Left hindlimb (tissue), 1 donor: ENCODE results near the gene IL6ST.
"Not testable (repeated sequence)": the region's sequence is repeated elsewhere in the genome, so short reads cannot be mapped to it uniquely, and the experiment has no call there.

Source experiments
- DNase-seq: peaks from one replicate; pipeline ENCODE4 v3.0.0-alpha.2; 2018

IL6ST gene

DNA sequence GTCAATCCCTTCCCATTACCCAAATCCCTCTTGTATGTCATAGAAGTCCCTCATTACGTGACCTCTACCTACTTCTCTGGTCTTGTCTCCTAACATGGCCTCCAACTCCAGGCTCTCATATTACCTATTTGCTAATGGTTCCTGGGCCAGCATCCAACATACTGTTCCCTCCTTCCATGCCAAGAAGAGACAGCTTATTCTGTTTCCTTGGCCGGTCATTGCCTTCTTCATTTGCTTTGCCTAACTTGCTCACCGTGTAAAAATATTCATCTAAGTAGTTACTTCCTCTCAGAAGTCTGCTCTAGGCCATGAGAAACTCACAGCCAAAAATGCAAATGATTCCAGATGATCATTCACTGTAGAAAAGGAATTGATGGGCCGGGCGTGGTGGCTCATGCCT lies 8.9 kb upstream of the IL6ST start:
- peak; percentile 38 for DNase-seq

GRCh38 chr5:56003179-56003578 lies 8.4 kb upstream of the IL6ST start:
- DNase-seq: no peak

DNA sequence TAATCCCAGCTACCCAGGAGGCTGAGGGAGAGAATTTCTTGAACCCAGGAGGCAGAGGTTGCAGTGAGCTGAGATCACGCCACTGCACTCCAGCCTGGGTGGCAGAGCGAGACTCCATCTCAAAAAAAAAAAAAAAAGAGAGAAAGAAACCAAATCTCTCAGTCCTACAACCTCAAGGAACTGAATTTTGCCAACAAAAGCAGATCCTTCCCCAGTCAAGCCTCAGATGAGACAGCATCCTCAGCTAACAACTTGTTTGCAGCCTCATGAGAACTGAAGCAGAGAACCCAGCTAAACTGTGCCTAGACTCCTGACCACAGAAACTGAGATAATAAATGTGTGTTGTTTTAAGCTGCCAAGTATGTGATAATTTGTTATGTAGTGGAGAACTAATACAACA lies 7.5 kb upstream of the IL6ST start:
- DNase-seq: no peak

- not testable (repeated sequence) for DNase-seq
Measured at GRCh38 chr5:56000221-56000620, 5.5 kb upstream of the IL6ST start.

DNA sequence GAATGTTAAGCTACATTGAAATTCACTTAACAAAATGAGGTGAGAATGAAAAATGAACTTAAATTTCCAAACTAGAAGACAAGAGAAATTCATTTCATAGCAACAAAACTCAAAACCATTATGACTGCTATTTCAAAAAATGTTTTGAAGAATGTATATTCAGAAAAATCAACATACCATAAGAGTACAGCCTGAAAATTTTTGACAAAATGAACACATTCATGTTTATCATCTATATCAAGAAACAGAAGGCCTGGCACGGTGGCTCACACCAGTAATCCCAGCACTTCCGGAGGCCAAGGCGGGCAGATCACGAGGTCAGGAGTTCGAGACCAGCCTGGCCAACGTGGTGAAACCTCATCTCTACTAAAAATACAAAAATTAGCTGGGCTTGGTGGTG lies 4.2 kb upstream of the IL6ST start:
- DNase-seq: no peak

GRCh38 chr5:55997742-55998351 lies 3.1 kb upstream of the IL6ST start:
- no peak for DNase-seq

GRCh38 chr5:55994998-55995914 lies 493 bp upstream of the IL6ST start:
- peak; percentile 98 for DNase-seq

- DNase-seq: no peak
Measured at GRCh38 chr5:55993731-55994494, 850 bp downstream of the IL6ST start.

DNA sequence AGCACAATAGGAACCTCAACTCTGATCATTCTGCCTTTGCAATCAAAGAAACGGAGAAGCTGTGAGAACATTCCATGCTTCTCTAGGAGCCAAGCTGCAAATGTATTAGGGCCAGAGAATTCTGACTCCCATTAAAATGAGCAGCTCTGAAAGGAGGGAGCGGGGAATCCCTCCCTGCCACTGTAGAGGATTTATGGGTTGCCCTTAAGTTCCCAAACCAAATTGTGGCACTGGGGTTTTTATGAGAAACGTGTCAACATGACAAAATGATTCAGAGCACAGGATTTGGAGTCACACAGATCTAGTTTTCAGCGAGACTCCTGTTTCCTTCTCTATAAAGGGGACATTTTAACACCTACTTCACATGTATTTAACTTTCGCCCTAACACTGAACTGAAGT lies 1.8 kb downstream of the IL6ST start:
- no peak for DNase-seq

DNA sequence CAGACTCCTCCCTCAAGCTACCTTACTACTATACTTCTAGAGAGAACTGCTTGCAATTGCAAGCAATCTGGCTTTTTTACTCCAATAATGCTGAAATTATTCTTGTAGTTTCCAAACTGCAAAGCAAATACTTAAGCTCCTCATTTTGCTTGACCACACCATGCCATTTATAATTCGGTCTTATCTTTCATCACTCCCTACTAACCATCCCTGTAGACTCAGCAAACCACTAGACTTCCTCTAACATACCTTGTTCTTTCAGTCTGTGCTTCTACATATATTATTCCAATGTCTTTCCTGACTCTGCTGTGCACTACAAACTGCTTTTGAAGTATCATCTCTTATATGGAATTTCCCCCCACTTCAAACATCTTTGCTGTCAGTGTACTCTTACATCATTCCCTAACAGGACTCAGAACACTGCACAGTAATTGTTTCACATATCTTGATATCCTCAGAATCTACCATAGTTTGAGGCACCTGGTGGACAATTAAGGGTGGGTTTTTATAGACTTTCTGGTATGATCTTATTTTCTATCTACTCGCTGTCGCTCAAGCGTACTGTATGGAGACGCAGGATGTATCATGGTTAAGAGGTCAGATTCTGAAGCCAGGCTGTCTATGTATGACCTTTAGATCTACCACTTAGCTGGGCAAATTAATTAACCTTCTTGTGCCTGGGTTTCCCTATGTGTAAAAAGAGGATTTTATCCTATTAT lies 2.8 kb downstream of the IL6ST start:
- no peak for DNase-seq

- DNase-seq: not testable (repeated sequence)
Measured at GRCh38 chr5:55990895-55991294, 3.9 kb downstream of the IL6ST start.

DNA sequence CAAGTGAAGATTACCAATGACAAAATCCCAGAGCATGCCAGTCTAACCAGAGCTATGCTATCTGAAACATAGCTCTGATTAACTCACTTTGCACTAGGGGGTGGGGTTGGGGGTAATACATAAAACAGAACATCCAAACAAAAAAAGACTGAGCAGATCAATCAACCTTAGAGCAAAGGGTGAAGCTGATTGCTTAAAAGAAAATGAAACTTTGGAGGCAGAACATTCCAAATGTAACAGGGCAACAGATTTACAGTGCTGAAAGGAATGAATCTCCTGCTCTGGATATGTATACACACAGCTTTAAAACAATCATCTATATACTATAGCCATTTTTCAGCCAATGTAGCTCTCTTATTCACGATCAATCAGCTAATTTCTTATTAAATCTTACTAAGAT lies 4.9 kb downstream of the IL6ST start:
- DNase-seq: no peak

GRCh38 chr5:55988979-55989638 lies 5.7 kb downstream of the IL6ST start:
- no peak for DNase-seq

GRCh38 chr5:55988428-55988827 lies 6.3 kb downstream of the IL6ST start:
- DNase-seq: not testable (repeated sequence)

DNA sequence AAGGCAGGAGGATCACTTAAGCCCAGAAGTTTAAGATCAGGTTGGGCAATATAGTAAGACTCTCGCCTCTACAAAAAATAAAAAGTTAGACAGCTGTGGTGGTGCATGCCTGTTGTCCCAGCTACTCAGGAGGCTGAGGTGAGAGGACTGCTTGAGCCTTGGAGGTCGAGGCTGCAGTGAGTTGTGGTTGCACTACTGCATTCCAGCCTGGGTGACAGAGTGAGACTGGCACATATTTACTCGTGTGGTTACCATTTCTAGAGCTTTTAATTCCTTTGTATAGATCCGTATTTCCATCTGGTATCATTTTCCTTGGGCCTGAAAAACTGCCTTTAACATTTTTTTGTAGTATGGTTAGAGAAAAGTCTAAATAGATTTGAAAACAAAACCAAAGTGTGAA lies 7.8 kb downstream of the IL6ST start:
- DNase-seq: no peak

DNA sequence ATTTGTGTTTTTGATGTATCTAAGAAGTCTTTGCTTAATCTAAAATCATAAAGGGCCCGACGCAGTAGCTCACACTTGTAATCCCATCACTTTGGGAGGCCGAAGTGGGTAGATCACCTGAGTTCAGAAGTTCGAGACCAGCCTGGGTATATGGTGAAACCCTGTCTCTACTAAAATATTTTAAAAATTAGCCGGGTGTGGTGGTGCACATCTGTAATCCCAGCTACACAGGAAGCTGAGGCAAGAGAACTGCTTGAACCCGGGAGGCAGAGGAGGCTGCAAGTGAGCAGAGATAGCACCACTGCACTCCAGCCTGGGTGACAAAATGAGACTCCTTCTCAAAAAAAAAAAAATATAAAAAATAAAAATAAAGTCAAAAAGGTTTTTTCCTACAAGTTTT lies 9.6 kb downstream of the IL6ST start:
- DNase-seq: no peak

DNA sequence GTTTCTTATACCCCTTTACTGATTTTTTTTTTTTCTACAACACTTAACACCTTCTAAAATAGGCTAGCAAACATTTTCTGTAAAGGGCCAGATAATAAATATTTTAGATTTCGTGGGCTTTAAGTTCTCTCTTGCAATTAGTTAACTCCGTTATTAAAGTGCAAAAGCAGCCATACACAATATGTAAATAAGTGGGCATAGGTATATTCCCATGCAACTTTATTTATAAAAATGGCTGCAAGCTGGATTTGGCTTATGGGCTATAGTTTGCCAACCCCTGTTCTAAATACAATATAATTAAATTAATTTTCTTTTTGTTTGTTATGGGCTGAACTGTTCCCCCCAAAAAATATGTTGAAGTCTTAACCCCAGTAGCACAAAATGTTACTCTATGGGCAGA lies 10.8 kb downstream of the IL6ST start:
- no peak for DNase-seq

- no peak for DNase-seq
Measured at GRCh38 chr5:55982957-55983381, 11.8 kb downstream of the IL6ST start.

- no peak for DNase-seq
Measured at GRCh38 chr5:55973296-55973695, 21.5 kb downstream of the IL6ST start.

GRCh38 chr5:55969956-55970355 lies 24.8 kb downstream of the IL6ST start:
- no peak for DNase-seq

DNA sequence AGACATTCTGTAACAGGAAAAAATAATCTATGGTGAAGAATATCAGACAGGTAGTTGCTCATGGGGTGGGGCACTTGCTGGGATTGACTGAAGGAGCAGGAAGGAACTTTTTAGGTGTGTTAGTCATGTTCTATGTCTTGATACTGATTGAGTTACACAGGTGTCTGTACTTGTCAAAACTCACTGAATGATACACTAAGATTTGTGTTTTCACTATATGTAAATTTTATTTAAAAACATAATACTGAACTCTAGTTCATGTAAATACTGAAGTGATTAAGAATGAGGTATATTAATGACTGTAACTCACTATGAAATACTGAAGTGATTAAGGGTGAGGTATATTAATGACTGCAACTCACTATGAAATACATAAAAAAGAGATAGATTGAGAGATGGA lies 28.5 kb downstream of the IL6ST start:
- DNase-seq: no peak

DNA sequence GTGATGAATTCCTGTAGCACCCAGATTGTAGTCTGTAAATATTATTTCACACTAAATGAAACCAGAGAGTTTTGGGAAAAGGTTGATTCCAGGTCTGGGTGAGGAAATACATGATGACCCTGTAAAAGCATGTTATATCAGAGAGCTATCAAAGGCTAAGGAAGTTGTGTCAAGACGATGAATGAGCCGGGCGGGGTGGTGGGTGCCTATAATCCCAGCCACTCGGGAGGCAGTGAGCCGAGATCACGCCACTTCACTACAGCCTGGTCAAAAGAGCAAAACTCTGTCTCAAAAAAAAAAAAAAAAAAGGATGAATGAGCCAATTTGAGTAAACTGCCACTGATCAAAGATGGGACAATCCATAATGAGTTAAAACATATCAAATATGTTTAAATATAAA lies 29.2 kb downstream of the IL6ST start:
- no peak for DNase-seq
